ENCODE results near the gene SPARC. TPM values are rescaled to one million over a fixed set of nuclear protein-coding genes. Genes with fewer than 3 reads are reported as not detected.
"Not testable (repeated sequence)": the region's sequence is repeated elsewhere in the genome, so short reads cannot be mapped to it uniquely, and the experiment has no call there.

Gene SPARC
- total RNA-seq, 1 experiment from 2014 or later, result 320 TPM

DNA sequence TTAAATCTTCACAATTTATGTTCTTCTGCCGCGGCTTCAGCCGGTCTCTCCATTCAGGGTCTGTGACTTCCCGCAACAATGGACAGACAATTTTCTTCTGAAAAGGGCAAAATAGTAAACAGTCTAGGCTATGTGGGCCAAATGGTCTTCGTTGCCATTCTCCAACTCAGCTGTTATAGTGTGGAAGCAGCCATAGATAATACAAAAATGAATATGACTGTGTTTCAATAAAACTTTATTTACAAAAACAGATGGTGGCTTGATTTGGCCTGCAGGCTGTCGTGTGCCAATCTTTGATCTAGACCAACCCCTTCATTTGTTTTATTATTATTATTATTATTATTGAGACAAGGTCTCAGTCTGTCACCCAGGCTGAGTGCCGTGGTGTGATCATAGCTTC, 43.7 kb upstream of the SPARC start:
- Mint-ChIP-seq H3K36me3 (ENCODE audit: insufficient read depth in 1 of 3, low read depth in 3 of 3) (peaks cover 17 to 29% (median 20%) of the 10 kb centered on the region in 3 experiments), H3K9me3 (peaks cover 27 to 28% of the 10 kb centered on the region in 2 experiments), H3K27ac (no peak overlapping the region), H3K4me3 (no peak overlapping the region), H3K27me3 (ENCODE audit: low read depth) (no peaks in the 10 kb centered on the region), H3K4me1 (peaks cover 9 to 16% of the 10 kb centered on the region in 2 experiments)
- Histone ChIP-seq H4K8ac (replicated peaks; ENCODE audit: insufficient read length, low read depth, low read length) (no peak overlapping the region), H3K27me3 (ENCODE audit: insufficient read depth, low read length) (no peaks in the 10 kb centered on the region), H4K20me1 (ENCODE audit: control insufficient read depth, insufficient read depth, insufficient read length) (no peaks in the 10 kb centered on the region), H2AK5ac (ENCODE audit: insufficient read length, low read length) (no peak overlapping the region), H3K27ac (ENCODE audit: insufficient read length, low read depth, low read length) (no peak overlapping the region), H2BK15ac (ENCODE audit: low read depth, low read length) (no peak overlapping the region), H3K4ac (ENCODE audit: low read depth, low read length) (no peak overlapping the region), H2AFZ (ENCODE audit: low read length) (no peak overlapping the region), H3K14ac (ENCODE audit: insufficient read depth, low read length) (no peak overlapping the region), H2BK12ac (ENCODE audit: insufficient read length, low read depth, low read length) (no peak overlapping the region), H3K23ac (ENCODE audit: insufficient read length, low read depth, low read length) (no peak overlapping the region), H3K9ac (ENCODE audit: extremely low read depth, insufficient read length, low read length) (no peak overlapping the region), H3T11ph (ENCODE audit: low read length) (no peak overlapping the region), H3K56ac (ENCODE audit: insufficient read length, low read depth, low read length) (no peak overlapping the region), H2BK20ac (ENCODE audit: low read depth, low read length, poor library complexity, severe bottlenecking) (no peak overlapping the region), H4K5ac (ENCODE audit: insufficient read length, low read depth, low read length) (no peak overlapping the region), H3K79me1 (ENCODE audit: insufficient read depth, low read depth, low read length, poor library complexity, severe bottlenecking) (no peaks in the 10 kb centered on the region), H3K4me1 (ENCODE audit: insufficient read depth, low read length) (peaks cover 3% of the 10 kb centered on the region; the same call in 1 of the 2 replicates), H3K4me2 (ENCODE audit: insufficient read depth, insufficient read length, low read length) (no peak overlapping the region), H3K9me3 (ENCODE audit: control insufficient read depth, low read depth, low read length) (peaks cover 9% of the 10 kb centered on the region), H3K79me2 (ENCODE audit: insufficient read depth, low read length) (no peaks in the 10 kb centered on the region), H2BK120ac (ENCODE audit: low read depth, low read length, poor library complexity, severe bottlenecking) (no peak overlapping the region), H4K91ac (ENCODE audit: insufficient read length, low read depth, low read length) (no peak overlapping the region), H3K18ac (ENCODE audit: insufficient read length, low read depth, low read length) (no peak overlapping the region), H2BK5ac (ENCODE audit: insufficient read length, low read length) (no peak overlapping the region), H3K23me2 (ENCODE audit: insufficient read length, low read depth, low read length, poor library complexity, severe bottlenecking) (no peaks in the 10 kb centered on the region)
- no CpG with 5 or more reads among the region's 7 CpGs for WGBS (ENCODE audit: extremely low coverage, insufficient read length, low lambda C conversion rate)
- TF ChIP-seq, protein P1, sequence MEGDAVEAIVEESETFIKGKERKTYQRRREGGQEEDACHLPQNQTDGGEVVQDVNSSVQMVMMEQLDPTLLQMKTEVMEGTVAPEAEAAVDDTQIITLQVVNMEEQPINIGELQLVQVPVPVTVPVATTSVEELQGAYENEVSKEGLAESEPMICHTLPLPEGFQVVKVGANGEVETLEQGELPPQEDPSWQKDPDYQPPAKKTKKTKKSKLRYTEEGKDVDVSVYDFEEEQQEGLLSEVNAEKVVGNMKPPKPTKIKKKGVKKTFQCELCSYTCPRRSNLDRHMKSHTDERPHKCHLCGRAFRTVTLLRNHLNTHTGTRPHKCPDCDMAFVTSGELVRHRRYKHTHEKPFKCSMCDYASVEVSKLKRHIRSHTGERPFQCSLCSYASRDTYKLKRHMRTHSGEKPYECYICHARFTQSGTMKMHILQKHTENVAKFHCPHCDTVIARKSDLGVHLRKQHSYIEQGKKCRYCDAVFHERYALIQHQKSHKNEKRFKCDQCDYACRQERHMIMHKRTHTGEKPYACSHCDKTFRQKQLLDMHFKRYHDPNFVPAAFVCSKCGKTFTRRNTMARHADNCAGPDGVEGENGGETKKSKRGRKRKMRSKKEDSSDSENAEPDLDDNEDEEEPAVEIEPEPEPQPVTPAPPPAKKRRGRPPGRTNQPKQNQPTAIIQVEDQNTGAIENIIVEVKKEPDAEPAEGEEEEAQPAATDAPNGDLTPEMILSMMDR (conservative IDR thresholded peaks at IDR 0.05), result no peak
- no peak for DNase-seq

DNA sequence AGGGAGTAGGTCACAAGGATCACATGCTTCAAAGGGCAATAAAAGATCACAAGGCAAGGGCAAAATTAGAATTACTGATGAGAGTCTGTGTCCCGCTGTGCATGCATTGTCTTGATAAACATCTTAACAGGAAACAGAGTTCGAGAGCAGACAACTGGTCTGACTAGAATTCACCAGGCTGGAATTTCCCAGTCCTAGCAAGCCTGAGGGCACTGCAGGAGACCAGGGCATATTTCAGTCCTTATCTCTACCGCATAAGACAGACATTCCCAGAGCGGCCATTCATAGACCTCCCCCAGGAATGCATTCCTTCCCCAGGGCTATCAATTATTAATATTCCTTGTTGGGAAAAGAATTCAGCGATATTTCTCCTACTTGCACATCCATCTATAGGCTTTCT, 42.9 kb upstream of the SPARC start:
- H4K8ac ChIP-seq (replicated peaks; ENCODE audit: insufficient read length, low read depth, low read length); DNase-seq; H2AFZ ChIP-seq (ENCODE audit: low read length); H3K27me3 ChIP-seq (ENCODE audit: insufficient read depth, low read length); H2BK20ac ChIP-seq (ENCODE audit: low read depth, low read length, poor library complexity, severe bottlenecking); H3K4me1 ChIP-seq (ENCODE audit: insufficient read depth, low read length); H2BK12ac ChIP-seq (ENCODE audit: insufficient read length, low read depth, low read length); H2BK5ac ChIP-seq (ENCODE audit: insufficient read length, low read length); H2BK120ac ChIP-seq (ENCODE audit: low read depth, low read length, poor library complexity, severe bottlenecking); H3K79me1 ChIP-seq (ENCODE audit: insufficient read depth, low read depth, low read length, poor library complexity, severe bottlenecking); H3K27ac ChIP-seq (ENCODE audit: insufficient read length, low read depth, low read length); H3K79me2 ChIP-seq (ENCODE audit: insufficient read depth, low read length); H3K9ac ChIP-seq (ENCODE audit: extremely low read depth, insufficient read length, low read length); H3K27me3 Mint-ChIP-seq (ENCODE audit: low read depth); H2BK15ac ChIP-seq (ENCODE audit: low read depth, low read length); H3K23me2 ChIP-seq (ENCODE audit: insufficient read length, low read depth, low read length, poor library complexity, severe bottlenecking); H3K4me3 Mint-ChIP-seq; H4K20me1 ChIP-seq (ENCODE audit: control insufficient read depth, insufficient read depth, insufficient read length); H4K5ac ChIP-seq (ENCODE audit: insufficient read length, low read depth, low read length); H3K9me3 ChIP-seq (ENCODE audit: control insufficient read depth, low read depth, low read length); H2AK5ac ChIP-seq (ENCODE audit: insufficient read length, low read length); H3K4ac ChIP-seq (ENCODE audit: low read depth, low read length); H3K18ac ChIP-seq (ENCODE audit: insufficient read length, low read depth, low read length); H3T11ph ChIP-seq (ENCODE audit: low read length); H3K23ac ChIP-seq (ENCODE audit: insufficient read length, low read depth, low read length); H3K56ac ChIP-seq (ENCODE audit: insufficient read length, low read depth, low read length); H3K4me2 ChIP-seq (ENCODE audit: insufficient read depth, insufficient read length, low read length); H3K14ac ChIP-seq (ENCODE audit: insufficient read depth, low read length); H4K91ac ChIP-seq (ENCODE audit: insufficient read length, low read depth, low read length): not testable (repeated sequence)
- WGBS (ENCODE audit: extremely low coverage, insufficient read length, low lambda C conversion rate), result no CpG with 5 or more reads among the region's 5 CpGs
- Mint-ChIP-seq H3K9me3 (peaks cover 27 to 28% of the 10 kb centered on the region in 2 experiments), H3K4me1 (peaks cover 9 to 16% of the 10 kb centered on the region in 2 experiments), H3K27ac (peak overlapping the region in 2 of 3 experiments; percentile 61 to 78; a peak in 2 of 7 replicates), H3K36me3 (ENCODE audit: insufficient read depth in 1 of 3, low read depth in 3 of 3) (peaks cover 17 to 29% (median 20%) of the 10 kb centered on the region in 3 experiments)

Measured in H9 (cell line).